ENCODE data around the gene TMEM218.
"Not testable (repeated sequence)": the region's sequence is repeated elsewhere in the genome, so short reads cannot be mapped to it uniquely, and the experiment has no call there.

Gene TMEM218

DNA sequence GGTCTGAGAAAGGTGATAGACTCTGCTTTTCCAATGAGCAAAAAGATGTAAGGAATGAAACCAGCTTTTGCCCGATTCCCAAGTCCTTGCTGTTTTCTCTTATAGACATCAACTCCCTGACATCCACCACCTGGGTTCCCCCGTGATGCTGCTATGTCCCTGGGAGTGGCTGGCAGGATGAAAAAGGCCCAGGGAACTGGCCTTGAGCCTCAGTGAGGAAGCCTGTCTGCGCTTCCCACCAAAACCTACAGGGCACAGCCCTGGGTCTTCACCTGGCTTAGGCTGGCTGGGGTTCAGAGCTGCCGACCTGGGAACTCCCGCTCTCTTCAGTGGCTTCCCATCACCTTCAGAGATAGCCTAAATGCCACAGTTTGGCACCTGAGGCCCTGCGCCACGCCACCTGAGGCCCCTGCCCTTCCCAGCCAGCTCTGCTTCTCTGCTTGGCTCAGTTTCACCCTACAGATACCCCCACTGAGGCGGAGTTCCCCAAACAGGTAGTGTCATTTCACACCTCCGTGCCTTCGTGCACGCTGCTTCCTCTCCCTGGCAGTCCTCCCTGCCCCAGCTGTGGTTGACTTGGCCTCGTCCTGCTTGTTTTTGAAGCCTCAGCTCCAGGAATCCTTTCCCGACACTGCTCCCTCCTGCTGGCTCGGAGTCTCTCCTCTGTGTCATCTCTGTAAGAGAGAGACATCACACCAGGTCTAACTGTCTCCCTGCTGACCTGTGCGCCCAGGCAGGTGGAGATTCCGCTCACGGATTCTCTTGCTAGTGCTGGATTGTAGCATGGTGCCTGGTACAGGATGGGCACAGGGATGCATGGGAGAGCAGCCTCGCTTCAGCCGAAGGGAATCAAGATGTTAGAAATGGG is 37.6 kb downstream of the TMEM218 start:
- FAIRE-seq: no peak

DNA sequence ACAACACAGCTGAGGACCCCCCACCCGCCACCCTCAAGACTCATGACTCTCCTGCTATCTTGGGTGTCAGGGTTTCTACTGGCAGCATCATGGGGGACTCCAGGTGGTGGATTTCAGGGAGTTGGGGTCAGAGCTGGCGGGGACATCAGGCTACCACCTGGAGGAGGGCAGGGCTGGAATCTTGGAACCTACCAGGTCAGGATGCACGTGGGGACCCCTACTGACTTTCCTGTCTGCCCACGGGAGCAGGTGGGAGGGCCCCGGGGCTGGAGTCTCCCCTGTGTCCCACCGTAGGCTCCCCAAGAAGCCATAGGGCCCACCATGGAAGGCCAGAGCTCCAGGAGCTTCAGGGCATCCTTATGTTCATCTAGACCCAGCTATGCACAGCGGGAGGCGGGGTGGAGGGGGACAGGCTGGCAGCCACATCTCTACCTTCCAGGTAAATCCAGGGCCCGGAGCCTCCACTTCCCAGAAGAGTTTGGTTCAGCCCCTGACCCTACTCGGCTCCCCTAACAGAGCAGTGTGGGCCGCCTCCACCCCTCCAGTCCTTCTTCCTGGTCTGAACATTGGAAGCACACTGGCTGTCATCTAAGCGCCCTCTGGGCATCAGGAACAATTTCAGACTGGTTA is 38.4 kb downstream of the TMEM218 start:
- no peak for FAIRE-seq

DNA sequence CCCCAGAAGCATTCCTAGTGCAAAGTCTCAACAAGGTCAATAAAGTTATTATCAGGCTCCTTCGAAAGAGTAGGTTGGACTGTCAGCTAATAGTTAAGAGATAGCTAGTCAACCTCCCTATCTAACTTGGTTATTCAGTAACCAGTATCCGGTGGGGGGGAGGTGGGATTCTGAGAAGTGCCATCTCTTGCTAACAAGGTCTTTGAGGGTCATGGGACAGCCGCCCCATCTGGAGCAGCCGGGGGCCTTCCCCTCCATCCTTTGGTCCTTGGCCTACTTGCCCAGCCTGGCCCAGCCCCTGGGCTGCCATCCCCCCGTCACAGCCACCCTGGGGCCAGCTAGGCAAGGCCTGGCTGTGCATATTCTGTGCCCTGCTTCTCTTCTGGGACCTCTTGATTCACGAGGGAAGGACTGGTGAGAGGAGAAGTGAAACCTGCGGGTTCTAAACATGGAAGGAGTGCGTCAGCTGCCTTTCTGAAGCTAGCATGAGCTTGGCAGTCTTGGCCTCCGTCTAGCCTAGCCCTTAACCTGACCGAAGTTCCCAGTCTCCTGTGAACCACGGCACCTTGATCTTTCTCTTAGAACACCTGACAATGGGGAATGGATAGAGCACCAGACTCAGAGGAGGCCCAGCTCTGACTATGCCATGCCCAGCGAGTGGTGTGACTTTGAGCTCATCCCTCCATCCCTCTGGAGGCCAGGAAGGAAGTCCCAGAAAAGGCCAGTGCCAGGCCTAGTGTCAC is 39.0 kb downstream of the TMEM218 start:
- FAIRE-seq: no peak

DNA sequence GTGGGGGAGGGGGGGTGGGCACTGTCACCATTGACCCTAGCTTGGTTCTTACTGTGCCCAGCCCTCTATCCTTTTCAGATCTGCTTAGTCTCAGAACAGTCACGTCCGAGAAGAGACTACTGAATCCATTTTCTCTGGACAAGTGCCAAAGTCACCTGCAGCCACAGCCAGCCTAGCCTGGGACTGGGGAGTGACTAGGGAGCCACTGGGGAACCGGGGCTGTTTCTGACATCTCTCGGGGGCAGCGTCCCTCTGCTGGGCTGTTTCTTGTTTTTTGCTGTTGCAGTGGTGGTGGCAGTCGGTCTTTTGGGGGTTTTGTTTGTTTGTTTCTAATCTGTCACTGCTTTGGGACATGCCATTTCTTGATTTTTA is 39.6 kb downstream of the TMEM218 start:
- FAIRE-seq: no peak

DNA sequence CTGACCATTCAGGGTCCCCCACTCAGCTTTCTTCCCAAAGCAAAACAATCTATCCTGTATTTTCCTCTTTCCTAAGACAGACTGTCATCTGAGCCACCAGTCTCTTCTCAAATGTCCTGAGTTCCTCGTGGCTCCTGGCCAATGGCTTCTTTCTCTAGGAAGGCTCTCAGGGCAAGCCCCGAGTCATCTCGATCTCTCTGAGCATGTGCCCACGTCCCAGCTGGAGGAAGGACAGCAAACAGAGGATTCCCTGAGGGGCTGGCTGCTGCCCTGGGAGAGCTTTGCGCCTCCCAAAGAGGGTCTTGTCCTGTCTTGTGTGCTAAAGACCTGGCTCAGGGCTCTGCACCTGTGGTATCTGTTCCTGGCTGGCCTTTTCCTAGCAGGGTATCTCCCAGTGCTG is 40.0 kb downstream of the TMEM218 start:
- no peak for FAIRE-seq

DNA sequence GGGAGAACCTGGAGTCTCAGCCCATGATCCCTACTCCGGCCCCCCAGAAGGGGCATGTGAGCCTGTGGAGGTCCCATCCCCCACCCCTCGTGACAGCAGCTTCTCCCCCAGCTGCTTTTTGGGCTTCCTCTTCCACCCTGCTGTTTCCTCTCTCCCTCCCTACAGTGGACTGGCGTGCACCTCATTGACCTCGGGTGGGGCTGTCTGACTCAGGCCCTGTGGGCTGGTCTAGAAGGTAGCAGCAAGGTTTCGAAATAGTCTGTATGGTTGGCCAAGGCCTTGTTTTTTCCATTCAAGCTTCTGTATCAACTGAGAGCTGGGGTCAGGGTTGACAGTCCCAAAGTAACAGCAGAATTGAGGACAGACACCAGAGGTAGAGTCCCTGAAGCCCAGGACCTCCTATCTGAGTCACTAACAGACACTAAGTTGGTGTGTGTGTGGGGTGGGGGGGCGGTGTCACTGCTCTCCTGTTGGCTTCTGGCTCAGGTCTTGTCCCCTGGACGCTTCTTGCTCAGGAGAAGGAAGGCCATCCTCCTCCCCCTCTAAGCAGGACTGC is 40.6 kb downstream of the TMEM218 start:
- no peak for FAIRE-seq

DNA sequence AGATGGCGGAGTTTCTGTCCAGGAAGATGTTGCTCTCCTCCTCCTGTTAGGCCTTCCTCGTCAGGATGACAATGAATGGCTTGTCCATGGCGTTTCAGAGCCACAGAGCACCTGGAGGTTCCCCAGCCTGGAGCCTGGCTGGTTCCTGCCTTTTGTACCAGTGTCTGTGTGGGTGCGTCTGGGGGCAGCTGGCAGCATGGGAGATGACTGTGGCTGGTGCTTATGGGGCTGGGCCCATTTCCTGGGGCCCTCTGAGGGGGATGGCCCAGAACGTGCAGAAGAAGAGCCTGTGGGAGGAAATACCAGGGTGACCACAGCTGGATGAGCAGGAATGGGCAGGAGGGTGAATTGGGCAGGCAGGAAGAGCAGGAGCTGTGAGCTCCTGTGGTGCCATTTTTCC is 41.6 kb downstream of the TMEM218 start:
- no peak for FAIRE-seq

DNA sequence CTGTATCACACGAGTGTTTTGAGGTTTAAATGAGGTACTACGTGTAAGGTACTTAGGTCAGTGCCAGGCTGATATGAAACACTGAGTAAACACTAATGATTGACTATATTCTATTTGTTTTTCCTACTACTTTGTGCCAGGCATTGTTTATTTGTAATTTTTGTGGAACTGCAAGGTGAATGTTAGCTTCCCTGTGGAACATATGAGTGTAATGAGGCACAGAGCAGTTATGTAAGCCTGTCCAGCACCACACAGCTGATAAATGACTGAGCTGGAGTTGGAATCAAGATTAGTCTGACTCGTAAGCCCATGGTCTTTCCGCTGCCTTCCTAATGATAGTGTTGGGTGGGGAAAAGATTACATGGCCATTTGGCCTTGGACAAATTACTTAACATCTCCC is 42.4 kb downstream of the TMEM218 start:
- FAIRE-seq: no peak

DNA sequence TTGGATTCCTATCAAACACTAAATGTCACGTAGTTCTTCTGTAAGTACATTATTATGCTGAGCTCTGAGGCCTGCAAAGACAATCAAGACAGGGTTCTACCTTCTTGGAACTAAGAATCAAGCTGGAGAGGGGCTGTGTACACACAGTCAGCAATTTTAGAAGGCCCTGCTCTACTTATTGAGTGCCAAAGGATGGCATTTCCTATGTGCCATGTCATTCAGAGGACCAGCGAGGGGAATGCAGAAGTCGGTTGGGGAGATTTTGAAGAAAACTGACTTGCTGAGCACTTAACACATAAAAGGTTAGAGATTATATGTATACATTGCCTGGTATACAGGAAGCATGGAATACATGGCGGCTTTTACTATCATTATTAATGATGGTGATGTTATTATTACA is 43.1 kb downstream of the TMEM218 start:
- FAIRE-seq: no peak

DNA sequence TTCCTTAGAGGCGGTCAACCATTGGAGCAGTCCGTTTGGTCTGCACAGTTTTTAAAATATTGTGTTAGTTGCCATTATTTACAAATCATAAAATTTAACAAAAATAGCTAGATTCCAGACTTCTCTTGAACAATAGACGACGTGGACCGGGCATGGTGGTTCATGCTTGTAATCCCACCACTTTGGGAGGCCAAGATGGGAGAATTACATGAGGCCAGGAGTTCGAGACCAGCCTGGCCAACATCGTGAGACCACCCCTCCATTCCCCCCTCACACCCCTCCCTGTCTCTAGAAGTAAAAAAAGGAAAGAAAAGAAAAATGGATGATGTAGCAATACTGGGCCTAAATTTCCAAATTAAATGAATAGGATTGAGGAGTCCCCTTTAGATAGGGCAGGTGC is 47.4 kb downstream of the TMEM218 start:
- FAIRE-seq: no peak

DNA sequence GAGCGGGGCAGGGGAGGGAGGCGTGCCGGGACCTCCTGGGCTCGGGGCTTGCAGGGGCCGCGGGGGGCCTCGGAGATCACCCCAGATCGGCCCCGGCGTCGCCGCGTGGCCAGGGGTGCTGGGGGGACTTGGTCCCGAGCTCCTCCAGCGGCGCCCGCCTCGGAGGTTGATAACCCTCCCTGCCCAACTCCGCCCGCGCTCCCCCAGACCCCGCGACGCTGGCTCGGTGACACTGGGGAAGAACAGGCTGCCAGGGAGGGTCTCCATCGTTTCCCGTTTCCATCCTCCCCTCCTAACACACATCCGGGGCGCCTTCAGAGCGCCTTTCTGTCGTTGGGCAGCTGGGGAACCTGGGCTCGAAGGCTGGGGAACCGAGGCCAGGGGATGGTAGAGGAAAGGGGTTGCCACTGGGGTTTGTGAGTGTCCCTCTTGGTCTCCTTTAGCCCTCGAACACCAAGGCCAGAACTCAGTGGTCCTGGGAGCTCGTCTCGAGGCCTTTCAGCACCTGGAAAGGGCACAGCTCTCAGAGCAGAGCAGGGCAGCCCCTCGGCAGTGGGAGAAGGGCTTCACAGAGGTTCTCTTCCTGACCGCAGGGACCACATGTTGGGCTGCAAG is 47.9 kb downstream of the TMEM218 start:
- no peak for FAIRE-seq

DNA sequence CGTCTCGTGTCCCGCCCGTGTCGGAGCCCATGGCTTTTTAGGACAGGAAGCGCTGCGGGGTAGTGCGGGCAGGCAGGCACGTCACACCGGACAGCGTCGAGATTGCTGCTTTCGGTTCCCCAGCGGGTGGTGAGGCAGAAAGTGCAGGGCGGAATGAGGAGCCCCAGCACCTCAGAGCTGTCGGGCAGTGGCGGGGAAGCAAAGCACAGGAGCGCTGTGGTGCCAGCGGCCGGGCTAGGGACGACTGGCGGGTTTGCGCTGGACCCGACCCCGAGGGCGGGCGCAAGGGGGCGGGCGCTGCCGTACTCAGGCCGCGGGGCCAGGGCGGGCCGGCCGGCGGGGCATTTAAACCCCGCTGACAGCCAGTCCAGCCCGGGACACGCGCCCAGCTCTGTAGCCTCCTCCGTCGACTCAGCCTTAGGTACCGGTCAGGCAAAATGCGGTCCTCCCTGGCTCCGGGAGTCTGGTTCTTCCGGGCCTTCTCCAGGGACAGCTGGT is 48.4 kb downstream of the TMEM218 start, which contains the start of gene SLC37A2:
SLC37A2 (plus strand) TSS at position 375 of the 498 bp plus-strand sequence; CDS start at position 438, 63 bp downstream.
- FAIRE-seq: no peak

DNA sequence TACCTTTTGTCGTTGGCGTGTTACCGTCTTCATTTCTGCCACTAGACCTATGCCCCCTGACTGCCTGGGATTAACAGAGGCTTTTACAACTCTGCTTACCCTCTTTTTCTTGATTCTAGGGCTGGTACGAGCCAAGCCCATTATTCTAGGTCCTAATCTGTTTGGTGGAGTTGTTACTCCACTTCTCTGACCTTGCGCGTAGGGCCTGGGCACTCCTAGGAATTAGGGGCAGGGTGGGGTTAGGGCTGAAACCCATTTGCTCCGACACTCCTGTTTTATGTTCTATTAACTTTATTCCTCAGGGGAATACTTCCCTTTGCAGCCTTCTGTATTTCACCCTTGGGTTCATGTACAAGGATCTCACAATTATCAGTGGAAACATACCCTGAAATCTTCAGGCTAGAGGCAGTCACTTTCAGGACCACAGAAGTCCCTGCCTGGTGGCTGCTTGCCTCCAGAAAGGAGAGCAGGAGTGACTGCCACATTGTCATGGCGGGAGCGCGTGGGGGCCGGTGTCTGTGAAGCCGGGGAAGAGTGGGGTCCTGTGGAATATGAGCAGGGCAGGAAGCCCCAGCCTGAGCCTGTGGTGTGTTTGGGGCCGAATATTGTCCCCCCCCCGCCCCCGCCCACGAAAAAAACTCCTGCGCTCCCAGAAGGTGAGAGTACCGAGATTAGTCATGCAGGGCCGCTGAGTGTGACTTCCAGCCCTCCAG is 49.1 kb downstream of the TMEM218 start:
- no peak for FAIRE-seq

DNA sequence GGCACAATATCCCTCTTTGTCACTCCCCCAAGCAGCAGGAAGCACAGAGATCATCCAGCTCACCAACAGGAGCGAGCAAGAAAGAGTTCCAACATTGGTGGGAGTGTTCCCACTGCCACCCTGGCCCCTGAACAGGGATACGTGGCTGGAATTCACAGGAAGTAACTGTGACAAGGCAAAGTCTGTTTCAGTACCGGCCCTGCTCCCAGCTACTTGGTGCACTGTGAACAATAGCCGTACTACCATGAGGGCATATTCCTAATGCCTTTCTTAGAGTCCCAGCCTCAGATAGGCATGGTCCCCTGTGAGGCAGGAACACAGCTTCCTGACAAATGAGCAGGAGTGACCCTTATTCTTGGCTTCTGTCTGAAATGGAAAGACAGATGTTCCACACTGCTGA is 50.1 kb downstream of the TMEM218 start:
- no peak for FAIRE-seq

DNA sequence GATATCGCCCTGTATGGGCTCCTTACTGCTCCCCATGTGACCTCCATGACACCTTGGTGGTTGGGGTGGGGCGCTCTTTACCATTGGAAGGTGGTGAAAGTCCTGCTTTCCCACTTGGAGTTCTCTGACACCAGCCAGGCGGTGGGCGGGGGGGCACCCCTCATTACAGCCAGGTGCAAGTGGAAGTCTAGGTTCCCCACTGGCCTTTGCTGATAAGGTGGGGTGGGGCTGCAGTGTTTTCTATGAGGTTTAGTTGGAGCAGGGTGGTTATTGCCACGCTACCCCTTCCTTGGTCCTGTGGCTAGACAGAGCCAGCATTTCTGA is 53.8 kb downstream of the TMEM218 start:
- no peak for FAIRE-seq

DNA sequence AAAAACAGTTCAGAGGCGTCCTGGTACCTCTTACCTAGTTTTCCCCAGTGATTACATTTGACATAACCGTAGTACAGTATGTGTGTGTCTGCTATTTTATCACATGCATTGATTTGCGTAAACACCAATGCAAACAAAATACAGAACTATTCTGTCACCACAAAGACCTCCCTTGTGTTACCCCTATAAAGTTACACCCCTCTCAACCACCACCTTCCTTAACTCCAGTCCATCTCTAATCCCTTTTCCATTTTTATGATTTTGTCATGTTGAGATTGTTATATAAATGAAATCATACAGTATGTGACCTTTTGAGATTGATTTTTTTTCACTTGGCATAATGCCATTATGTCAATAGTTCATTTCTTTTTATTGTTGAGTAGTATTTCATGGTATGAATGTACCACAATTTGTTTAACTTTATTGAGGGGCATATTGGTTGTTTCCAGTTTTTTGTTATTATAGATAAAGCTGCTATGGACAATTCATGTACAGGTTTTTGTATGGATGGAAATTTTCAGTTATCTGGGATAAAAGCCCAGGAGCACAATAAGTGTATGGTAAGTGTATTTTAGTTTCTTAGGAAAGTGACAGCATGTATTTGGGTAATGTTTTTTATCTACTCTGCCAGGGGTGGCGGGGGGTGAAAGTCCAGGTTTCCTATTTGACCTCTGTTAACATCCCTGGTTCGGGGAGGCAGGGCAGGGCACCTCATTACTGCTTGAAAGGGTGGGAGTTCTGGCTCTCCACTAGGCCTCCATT is 54.3 kb downstream of the TMEM218 start:
- no peak for FAIRE-seq

DNA sequence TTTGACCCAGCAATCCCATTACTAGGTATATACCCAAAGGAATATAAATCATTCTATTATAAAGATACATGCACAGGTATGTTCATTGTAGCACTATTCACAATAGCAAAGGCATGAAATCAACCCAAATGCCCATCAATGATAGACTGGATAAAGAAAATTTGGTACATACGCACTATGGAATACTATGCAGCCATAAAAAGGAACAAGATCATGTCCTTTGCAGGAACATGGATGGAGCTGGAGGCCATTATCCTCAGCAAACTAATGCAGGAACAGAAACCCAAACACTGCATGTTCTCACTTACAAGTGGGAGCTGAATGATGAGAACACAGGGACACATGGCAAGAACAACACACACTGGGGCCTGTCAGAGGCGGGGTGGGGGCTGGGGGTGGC is 55.3 kb downstream of the TMEM218 start:
- FAIRE-seq: not testable (repeated sequence)

DNA sequence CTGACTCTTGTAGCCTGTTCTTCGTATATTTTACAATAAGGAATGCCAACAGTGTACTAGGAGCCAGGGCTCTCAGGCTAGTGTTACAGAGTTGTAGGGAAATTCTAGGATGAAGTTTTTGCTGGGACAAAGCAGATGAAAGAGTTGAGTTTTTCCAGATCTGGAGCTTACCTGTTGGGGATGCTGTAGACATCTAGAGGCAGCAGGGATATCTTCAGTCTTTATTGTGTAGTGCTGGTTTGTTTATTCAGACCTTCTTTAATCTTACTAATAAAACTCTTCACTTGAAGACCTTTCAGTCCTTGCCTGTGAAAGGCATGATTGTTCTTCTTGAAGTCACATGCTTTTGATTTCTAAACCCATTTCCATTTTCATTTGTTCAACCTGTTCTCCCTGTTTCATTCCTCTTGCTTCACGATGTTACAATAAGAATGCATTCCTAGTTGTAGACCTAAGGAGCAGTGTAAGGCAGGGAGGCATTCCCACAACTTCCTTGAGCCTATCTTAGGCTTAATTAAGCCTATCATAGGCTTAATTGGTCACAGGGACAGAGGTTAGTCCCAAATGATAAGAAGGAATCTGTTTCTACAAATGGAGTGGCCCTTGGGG is 56.2 kb downstream of the TMEM218 start:
- no peak for FAIRE-seq

DNA sequence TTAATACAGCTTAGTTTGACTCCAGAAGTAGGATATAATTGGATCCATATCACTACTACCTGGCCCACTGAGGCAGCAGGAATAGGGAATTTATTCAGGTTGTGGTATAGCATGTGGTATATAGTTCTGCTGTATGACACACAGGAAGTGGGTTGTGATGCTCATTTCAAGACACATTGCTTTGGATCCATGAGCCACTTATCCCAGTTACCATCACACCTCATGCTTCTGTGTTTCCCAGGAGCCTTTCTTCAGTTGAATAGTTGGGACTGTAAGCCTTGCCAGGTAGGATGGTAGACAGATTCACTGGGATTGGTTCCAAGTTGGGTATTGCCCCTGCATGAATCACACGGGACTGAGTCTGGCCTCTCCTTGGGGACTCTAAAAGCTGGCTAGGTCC is 58.3 kb downstream of the TMEM218 start:
- no peak for FAIRE-seq

DNA sequence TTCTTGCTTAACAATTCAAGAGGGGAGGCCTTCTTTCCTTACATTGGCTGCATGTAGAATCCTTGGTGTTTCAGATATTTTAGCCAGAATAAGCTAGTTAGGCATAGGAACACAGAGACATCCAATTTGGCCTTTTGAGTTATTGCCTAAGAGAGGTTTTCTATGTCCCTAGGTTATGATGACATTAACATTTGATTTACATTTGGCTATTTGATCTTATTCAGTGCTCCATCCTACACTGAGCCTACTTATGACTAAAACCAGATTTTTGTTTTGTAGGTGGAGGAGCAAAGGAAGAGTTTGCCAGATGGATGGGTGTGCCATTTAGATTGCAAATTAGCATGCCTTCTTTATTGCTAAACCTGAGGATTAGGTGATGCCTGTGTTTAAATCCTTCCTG is 59.4 kb downstream of the TMEM218 start:
- no peak for FAIRE-seq
